Neural cell (in vitro differentiated cells): ENCODE results near the gene SUCO.

Source experiments
- EZH2 ChIP-seq: fragments of 200-600, 300-800 bp; shearing (Covaris generic), sonication (generic); IDR thresholded peaks from 2 replicates; pipeline ENCODE4 v1.6.1; 2014; ENCODE audit warnings: antibody characterized with exemption, low read length, borderline replicate concordance, mild to moderate bottlenecking; ENCODE audit not compliant: insufficient read depth, poor library complexity, severe bottlenecking
- TAF1 ChIP-seq: IDR thresholded peaks from 2 replicates; pipeline ENCODE4 v1.6.1; 2012; ENCODE audit warnings: low read depth
- TF ChIP-seq, protein P1 (sequence below): fragments of 450-650 bp; IDR thresholded peaks from 2 replicates; pipeline ENCODE4 v1.5.1; 2014; ENCODE audit warnings: antibody characterized with exemption, mild to moderate bottlenecking, moderate library complexity; ENCODE audit not compliant: poor library complexity, severe bottlenecking

DNA sequence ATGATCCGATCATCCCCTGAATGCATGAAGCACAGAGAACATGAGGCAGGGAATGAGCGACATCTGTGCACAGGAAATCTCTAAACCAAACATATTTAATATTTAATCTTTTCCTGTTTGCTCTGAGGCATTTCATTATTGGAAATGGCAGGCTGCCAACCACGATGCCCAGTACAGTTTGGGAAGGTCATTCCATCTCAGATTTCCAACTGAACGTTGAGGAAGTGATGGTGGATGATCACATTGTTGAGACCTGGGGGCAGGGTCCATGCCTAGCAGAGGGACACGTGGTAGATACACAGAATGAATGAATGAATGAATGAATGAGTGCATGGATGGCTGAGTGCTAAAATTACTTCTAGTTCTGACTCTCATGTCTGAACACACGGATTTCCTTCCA lies 110.0 kb downstream of the SUCO start:
- TF ChIP-seq, protein P1, sequence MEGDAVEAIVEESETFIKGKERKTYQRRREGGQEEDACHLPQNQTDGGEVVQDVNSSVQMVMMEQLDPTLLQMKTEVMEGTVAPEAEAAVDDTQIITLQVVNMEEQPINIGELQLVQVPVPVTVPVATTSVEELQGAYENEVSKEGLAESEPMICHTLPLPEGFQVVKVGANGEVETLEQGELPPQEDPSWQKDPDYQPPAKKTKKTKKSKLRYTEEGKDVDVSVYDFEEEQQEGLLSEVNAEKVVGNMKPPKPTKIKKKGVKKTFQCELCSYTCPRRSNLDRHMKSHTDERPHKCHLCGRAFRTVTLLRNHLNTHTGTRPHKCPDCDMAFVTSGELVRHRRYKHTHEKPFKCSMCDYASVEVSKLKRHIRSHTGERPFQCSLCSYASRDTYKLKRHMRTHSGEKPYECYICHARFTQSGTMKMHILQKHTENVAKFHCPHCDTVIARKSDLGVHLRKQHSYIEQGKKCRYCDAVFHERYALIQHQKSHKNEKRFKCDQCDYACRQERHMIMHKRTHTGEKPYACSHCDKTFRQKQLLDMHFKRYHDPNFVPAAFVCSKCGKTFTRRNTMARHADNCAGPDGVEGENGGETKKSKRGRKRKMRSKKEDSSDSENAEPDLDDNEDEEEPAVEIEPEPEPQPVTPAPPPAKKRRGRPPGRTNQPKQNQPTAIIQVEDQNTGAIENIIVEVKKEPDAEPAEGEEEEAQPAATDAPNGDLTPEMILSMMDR: no peak
- no peak for TF ChIP-seq TAF1
- no peak for TF ChIP-seq EZH2
